Pancreas (tissue), 10 donors: Measurements from ENCODE around the gene TBK1. TPM values are rescaled to one million over a fixed set of nuclear protein-coding genes. Genes with fewer than 3 reads are reported as not detected.

Experiments used
- ATAC-seq, 4 donors: fragments of 200-7000 bp; cut with Tn5 transposase; one replicate each; pipeline versions ENCODE4 v1.8.0 to v1.9.1; 2020; ENCODE audit warnings: mild to moderate bottlenecking in 4 of 4, moderate library complexity in 4 of 4
- DNase-seq, 6 donors: peaks; one replicate each; pipeline ENCODE4 v3.0.0-alpha.2; 2020
- FAIRE-seq: peaks from 2 replicates; lab custom pipeline; 2012; peaks lifted over from hg19 to GRCh38; lab: Jason Lieb, UNC
- H3K27ac ChIP-seq, 4 donors: fragments of 200-600 bp; sonication (generic); 1 replicate in 3 of 4; 2 replicates in 1 of 4; pipeline versions ENCODE4 v1.5.0 to v1.8.0; 2020
- H3K27me3 ChIP-seq, 4 donors: fragments of 200-600 bp; one replicate each; pipeline ENCODE4 v1.8.0; 2021
- H3K36me3 ChIP-seq, 3 donors: fragments of 200-600 bp; sonication (generic) in 1 of 3; one replicate each; pipeline versions ENCODE4 v1.5.0 to v1.8.0; 2020 to 2021
- H3K4me1 ChIP-seq, 3 donors: fragments of 200-600 bp; one replicate each; pipeline ENCODE4 v1.8.0; 2021
- H3K4me3 ChIP-seq, 4 donors: fragments of 200-600 bp; sonication (generic) in 2 of 4; one replicate each; pipeline versions ENCODE4 v1.5.0 to v1.8.0; 2020 to 2021
- H3K9me3 ChIP-seq, 4 donors: fragments of 200-600 bp; one replicate each; pipeline ENCODE4 v1.8.0; 2021
- WGBS, 2 donors: extraction: QIAGEN DNeasy Blood & Tissue Kit; methylation state at CpG; one replicate each; pipeline ENCODE4 v1.1.7; 2013; 5-methylcytosine and 5-hydroxymethylcytosine counted together
- intact Hi-C, 3 donors: fragments of 100-400 bp; cut with DNase I; formaldehyde crosslinking; loops; one replicate each; pipeline versions ENCODE4 v1.11.1 to v1.14.2; 2022
- polyA plus RNA-seq, 2 donors: library from polyadenylated mRNA; stranded (reverse); fragments of 200-250 nt; gene quantifications; one replicate each; pipeline ENCODE4 v1.2.3, GENCODE V29; 2013
- total RNA-seq, 6 donors: library from RNA; stranded (reverse); fragmentation: NEBNext Ultra II Directional in 4 of 6; extraction: Animal tissue kit (Norgen Biotek cat#: 25700) in 4 of 6; gene quantifications; one replicate each; pipeline versions ENCODE4 v1.2.1 to v1.2.4, GENCODE V29; 2021 to 2023
- TF ChIP-seq, protein P1 (sequence below), 4 donors: fragments of 200-600 bp; sonication (generic) in 3 of 4; IDR thresholded peaks; one replicate each; pipeline versions ENCODE4 v1.5.0 to v1.8.0; 2021; ENCODE audit warnings: antibody characterized with exemption in 4 of 4
- donor health status: healthy with polysubstance abuse.
- donor health status: DM: no; HTN: no; CAD: no; lungs with moderate emphysema.
- donor health status: DM: no; HTN: no; CAD: no.
- donor health status: control.
- donor health status: control.
- donor health status: Bipolar disorder and iron deficiency.
- donor health status: DM: yes; HTN: yes; CAD: no.
- donor health status: DM: no; HTN: no; CAD: no.
- donor health status: DM: no; HTN: no; CAD: no.
- donor health status: DM: yes; HTN: yes; CAD: no.

TBK1 gene
- total and polyA plus RNA-seq, 8 donors = 4.2 to 9.7 (median 6.2) TPM

DNA sequence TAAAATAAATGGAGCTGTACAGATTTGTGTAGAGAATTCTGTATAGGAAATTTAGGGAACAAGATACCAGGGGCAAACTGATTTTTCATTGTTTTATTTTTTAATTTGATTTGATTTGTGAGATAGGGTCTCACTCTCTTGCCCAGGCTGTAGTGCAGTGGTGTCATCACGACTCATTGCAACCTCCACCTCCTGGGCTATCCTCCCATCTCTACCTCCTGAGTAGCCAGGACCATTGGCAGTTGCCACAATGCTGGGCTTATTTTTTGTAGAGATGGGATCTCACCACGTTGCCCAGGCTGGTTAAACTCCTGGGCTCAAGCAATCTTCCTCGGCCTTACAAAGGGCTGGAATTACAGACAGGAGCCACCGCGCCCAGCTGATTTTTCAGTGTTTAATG is 18.0 kb upstream of the TBK1 start:
- Histone ChIP-seq H3K27ac (no peak overlapping the region), H3K27me3 (no peaks in the 10 kb centered on the region), H3K36me3 (peaks cover 0 to 73% (median 11%) of the 10 kb centered on the region in 3 donors), H3K4me3 (no peak overlapping the region), H3K4me1 (no peaks in the 10 kb centered on the region), H3K9me3 (no peaks in the 10 kb centered on the region)
- WGBS, 2 donors = 87 to 91% methylated on average over 5 of the region's 5 CpGs
- DNase-seq (no peak), ATAC-seq (no peak), FAIRE-seq (no peak)
- intact Hi-C loops = no loop called here
- TF ChIP-seq, protein P1, sequence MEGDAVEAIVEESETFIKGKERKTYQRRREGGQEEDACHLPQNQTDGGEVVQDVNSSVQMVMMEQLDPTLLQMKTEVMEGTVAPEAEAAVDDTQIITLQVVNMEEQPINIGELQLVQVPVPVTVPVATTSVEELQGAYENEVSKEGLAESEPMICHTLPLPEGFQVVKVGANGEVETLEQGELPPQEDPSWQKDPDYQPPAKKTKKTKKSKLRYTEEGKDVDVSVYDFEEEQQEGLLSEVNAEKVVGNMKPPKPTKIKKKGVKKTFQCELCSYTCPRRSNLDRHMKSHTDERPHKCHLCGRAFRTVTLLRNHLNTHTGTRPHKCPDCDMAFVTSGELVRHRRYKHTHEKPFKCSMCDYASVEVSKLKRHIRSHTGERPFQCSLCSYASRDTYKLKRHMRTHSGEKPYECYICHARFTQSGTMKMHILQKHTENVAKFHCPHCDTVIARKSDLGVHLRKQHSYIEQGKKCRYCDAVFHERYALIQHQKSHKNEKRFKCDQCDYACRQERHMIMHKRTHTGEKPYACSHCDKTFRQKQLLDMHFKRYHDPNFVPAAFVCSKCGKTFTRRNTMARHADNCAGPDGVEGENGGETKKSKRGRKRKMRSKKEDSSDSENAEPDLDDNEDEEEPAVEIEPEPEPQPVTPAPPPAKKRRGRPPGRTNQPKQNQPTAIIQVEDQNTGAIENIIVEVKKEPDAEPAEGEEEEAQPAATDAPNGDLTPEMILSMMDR (IDR thresholded peaks at IDR 0.05) = no peak

DNA sequence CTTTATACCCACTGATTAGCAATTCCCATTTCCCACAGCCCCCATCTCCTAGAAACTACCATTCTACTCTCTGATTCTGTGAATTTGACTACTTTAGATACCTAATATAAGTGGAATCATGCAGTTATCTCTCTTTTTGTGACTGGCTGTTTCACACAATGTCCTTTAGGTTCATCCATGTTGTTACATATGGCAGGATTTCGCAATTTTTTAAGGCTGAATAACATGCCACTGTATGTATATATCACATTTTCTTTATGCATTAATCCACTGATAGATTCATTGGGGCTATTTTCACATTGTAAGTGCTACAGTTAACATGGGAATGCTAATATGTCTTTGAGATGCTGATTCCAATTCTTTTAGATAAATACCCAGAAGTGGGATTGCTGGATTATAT is 11.8 kb upstream of the TBK1 start:
- Histone ChIP-seq H3K36me3 (peaks cover 0 to 33% (median 0%) of the 10 kb centered on the region in 3 donors), H3K4me1 (no peaks in the 10 kb centered on the region), H3K4me3 (no peak overlapping the region), H3K27ac (no peak overlapping the region), H3K27me3 (no peaks in the 10 kb centered on the region), H3K9me3 (no peaks in the 10 kb centered on the region)
- no peak for ATAC-seq
- intact Hi-C loops = no loop called here
- TF ChIP-seq, protein P1 (IDR thresholded peaks at IDR 0.05) = no peak
- DNase-seq = no peak
- FAIRE-seq = no peak
- 97% methylated on average over 1 of the region's 1 CpG for WGBS, 2 donors

DNA sequence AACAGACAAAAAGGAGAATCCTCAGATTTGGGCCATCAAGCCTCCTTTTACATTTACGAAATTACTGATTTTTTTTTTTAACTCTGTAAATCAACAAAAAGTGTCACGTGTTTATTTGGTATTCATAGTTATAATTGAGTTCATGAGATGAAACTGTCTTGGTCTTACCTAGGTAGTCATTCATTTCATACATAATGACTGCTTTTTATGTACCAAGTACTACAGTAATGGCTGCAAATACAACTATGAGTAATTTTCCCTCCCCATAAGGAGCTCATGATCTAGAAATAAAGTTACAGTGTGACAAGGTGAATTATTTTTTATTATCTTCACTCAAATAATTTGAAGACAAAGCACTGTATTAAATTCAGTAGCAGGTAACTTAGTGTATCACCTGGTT is 6.4 kb upstream of the TBK1 start:
- FAIRE-seq (no peak), DNase-seq (no peak), ATAC-seq (no peak)
- 86 to 92% methylated on average over 2 of the region's 2 CpGs for WGBS, 2 donors
- Histone ChIP-seq H3K4me1 (no peaks in the 10 kb centered on the region), H3K27ac (no peak overlapping the region), H3K36me3 (peaks cover 0 to 26% (median 0%) of the 10 kb centered on the region in 3 donors), H3K4me3 (no peak overlapping the region), H3K27me3 (no peaks in the 10 kb centered on the region), H3K9me3 (no peaks in the 10 kb centered on the region)
- intact Hi-C loops = no loop called here
- TF ChIP-seq, protein P1 (IDR thresholded peaks at IDR 0.05) = no peak

DNA sequence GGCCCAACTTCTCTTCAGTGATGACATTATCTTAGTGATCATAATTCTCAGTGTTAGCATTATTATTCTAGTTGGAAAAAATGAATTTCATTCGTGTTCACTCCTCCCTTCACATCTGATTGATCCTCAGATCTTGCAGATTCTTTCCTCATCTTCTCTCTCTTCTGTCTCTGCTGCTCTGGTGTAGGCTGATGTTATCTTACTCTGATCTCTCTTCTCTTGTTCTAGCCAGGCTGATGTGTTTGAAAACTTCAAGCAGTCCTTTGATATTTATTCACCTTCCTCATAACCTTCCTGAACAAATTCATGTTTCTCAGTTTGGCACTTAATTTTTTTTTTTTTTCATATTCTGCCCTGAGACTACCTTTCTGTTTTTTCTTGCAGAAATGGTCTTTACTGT is 5.6 kb upstream of the TBK1 start:
- Histone ChIP-seq H3K9me3 (no peaks in the 10 kb centered on the region), H3K27ac (no peak overlapping the region), H3K4me1 (no peaks in the 10 kb centered on the region), H3K4me3 (no peak overlapping the region), H3K27me3 (no peaks in the 10 kb centered on the region), H3K36me3 (peaks cover 0 to 20% (median 0%) of the 10 kb centered on the region in 3 donors)
- ATAC-seq (no peak), FAIRE-seq (no peak), DNase-seq (no peak)
- intact Hi-C loops = no loop called here
- TF ChIP-seq, protein P1 (IDR thresholded peaks at IDR 0.05) = no peak
- WGBS, 2 donors = 61 to 85% methylated on average over 1 of the region's 1 CpG

DNA sequence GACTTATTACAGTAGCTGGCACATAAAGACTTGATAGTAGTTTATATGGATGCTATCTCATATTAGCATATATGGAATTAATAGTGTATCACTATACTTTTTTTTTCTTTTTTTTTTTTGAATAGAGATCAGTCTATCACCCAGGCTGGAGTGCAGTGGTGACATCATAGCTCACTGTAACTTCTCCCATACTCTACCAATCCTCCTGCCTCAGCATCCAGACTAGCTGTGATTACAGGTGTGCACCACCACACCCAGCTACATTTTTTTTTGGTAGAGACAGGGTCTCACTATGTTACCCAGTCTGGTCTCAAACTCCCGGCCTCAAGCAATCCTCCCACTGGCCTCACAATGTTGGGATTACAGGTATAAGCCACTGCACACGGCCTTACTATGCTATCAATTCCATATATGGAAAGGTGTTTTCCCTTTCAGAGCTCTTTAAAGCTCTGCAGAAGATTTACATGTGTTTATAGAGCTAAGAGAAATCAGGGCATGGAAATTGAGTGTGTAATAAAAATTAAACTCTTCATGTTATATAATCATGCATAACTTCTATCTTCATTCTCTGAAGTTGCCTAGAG is 1.8 kb upstream of the TBK1 start:
- TF ChIP-seq, protein P1 (IDR thresholded peaks at IDR 0.05) = no peak
- intact Hi-C loops = no loop called here
- ATAC-seq (no peak), DNase-seq (no peak), FAIRE-seq (no peak)
- no peaks in the 10 kb centered on the region for H3K27me3 ChIP-seq
- H3K27ac ChIP-seq = no peak overlapping the region
- WGBS, 2 donors = 82 to 90% methylated on average over 2 of the region's 2 CpGs
- no peak overlapping the region for H3K4me3 ChIP-seq
- H3K36me3 ChIP-seq = peaks cover 0 to 20% (median 0%) of the 10 kb centered on the region in 3 donors
- no peaks in the 10 kb centered on the region for H3K9me3 ChIP-seq
- H3K4me1 ChIP-seq = no peaks in the 10 kb centered on the region
